ENCODE results near the gene CERS4.

CERS4 gene

GRCh38 chr19:8311461-8312260, 102.5 kb downstream of the CERS4 start:
- H3K27ac ChIP-seq, result no peak overlapping the region
- DNase-seq (ENCODE audit: low read depth, low spot score), result no peak
